ENCODE results near the gene LPP. TPM values are rescaled to one million over a fixed set of nuclear protein-coding genes. Genes with fewer than 3 reads are reported as not detected.

LPP gene
- total and polyA plus RNA-seq, 2 donors from 2014 or later: 6.7 to 233 TPM

GRCh38 chr3:188408831-188409230 lies 254.9 kb downstream of the LPP start:
- TF ChIP-seq, protein P1, sequence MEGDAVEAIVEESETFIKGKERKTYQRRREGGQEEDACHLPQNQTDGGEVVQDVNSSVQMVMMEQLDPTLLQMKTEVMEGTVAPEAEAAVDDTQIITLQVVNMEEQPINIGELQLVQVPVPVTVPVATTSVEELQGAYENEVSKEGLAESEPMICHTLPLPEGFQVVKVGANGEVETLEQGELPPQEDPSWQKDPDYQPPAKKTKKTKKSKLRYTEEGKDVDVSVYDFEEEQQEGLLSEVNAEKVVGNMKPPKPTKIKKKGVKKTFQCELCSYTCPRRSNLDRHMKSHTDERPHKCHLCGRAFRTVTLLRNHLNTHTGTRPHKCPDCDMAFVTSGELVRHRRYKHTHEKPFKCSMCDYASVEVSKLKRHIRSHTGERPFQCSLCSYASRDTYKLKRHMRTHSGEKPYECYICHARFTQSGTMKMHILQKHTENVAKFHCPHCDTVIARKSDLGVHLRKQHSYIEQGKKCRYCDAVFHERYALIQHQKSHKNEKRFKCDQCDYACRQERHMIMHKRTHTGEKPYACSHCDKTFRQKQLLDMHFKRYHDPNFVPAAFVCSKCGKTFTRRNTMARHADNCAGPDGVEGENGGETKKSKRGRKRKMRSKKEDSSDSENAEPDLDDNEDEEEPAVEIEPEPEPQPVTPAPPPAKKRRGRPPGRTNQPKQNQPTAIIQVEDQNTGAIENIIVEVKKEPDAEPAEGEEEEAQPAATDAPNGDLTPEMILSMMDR (IDR thresholded peaks at IDR 0.05; ENCODE audit: borderline replicate concordance, extremely low read depth, insufficient read depth): no peak
- Histone ChIP-seq H3K27me3 (ENCODE audit: control insufficient read depth, insufficient read depth, low read length) (no peaks in the 10 kb centered on the region), H3K4me3 (ENCODE audit: low read length in 3 of 3) (no peak overlapping the region), H3K4me1 (ENCODE audit: control insufficient read depth in 2 of 3, insufficient read depth in 2 of 3, low read depth in 1 of 3, low read length in 3 of 3) (no peaks in the 10 kb centered on the region), H3K9me3 (ENCODE audit: control insufficient read depth in 2 of 3, insufficient read depth in 1 of 3, low read length in 3 of 3) (no peaks in the 10 kb centered on the region), H3K9ac (ENCODE audit: low read length in 3 of 3) (no peak overlapping the region), H3K27ac (ENCODE audit: low read depth in 2 of 2, low read length in 2 of 2) (no peak overlapping the region), H3K36me3 (ENCODE audit: control insufficient read depth in 2 of 3, insufficient read depth in 3 of 3, low read length in 3 of 3) (peaks cover 2 to 8% (median 2%) of the 10 kb centered on the region in 3 donors)
- intact Hi-C loops (cut with DNase I): no loop called here
- DNase-seq: no peak
- no peak for FAIRE-seq

- intact Hi-C loops (cut with DNase I): no loop called here
- Histone ChIP-seq H3K36me3 (ENCODE audit: control insufficient read depth in 2 of 3, insufficient read depth in 3 of 3, low read length in 3 of 3) (peaks cover 0 to 2% (median 0%) of the 10 kb centered on the region in 3 donors), H3K9me3 (ENCODE audit: control insufficient read depth in 2 of 3, insufficient read depth in 1 of 3, low read length in 3 of 3) (no peaks in the 10 kb centered on the region), H3K27me3 (ENCODE audit: control insufficient read depth, insufficient read depth, low read length) (no peaks in the 10 kb centered on the region), H3K9ac (ENCODE audit: low read length in 3 of 3) (no peak overlapping the region), H3K4me3 (ENCODE audit: low read length in 3 of 3) (no peak overlapping the region), H3K4me1 (ENCODE audit: control insufficient read depth in 2 of 3, insufficient read depth in 2 of 3, low read depth in 1 of 3, low read length in 3 of 3) (no peaks in the 10 kb centered on the region), H3K27ac (ENCODE audit: low read depth in 2 of 2, low read length in 2 of 2) (no peak overlapping the region)
- TF ChIP-seq, protein P1 (IDR thresholded peaks at IDR 0.05; ENCODE audit: borderline replicate concordance, extremely low read depth, insufficient read depth): no peak
- DNase-seq (no peak), FAIRE-seq (no peak)
Observed at GRCh38 chr3:188411750-188412149, 257.8 kb downstream of the LPP start.

DNA sequence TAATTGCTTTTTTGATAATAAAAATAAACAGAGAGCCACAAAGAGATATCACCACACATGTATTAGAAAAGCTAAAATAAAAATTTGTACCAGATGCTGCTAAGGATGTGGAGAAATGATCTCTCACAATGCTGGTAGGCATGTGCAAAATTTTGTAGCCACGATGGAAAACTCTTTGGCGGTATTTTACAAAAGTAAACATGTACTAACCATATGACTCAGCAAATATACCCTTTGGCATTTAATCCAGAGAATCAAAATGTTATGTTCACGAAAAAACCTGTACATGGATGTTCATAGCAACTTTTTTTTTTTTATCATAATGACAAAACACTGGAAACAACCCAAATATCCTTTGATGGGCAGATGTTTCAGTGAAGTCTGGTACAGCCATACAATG lies 261.2 kb downstream of the LPP start:
- no peak for FAIRE-seq
- no peak overlapping the region for H3K9ac ChIP-seq (ENCODE audit: low read length in 3 of 3)
- no peaks in the 10 kb centered on the region for H3K9me3 ChIP-seq (ENCODE audit: control insufficient read depth in 2 of 3, insufficient read depth in 1 of 3, low read length in 3 of 3)
- H3K36me3 ChIP-seq (ENCODE audit: control insufficient read depth in 2 of 3, insufficient read depth in 3 of 3, low read length in 3 of 3): no peaks in the 10 kb centered on the region
- H3K4me3 ChIP-seq (ENCODE audit: low read length in 3 of 3): no peak overlapping the region
- intact Hi-C loops (cut with DNase I): no loop called here
- TF ChIP-seq, protein P1 (IDR thresholded peaks at IDR 0.05; ENCODE audit: borderline replicate concordance, extremely low read depth, insufficient read depth): no peak
- no peaks in the 10 kb centered on the region for H3K27me3 ChIP-seq (ENCODE audit: control insufficient read depth, insufficient read depth, low read length)
- no peak overlapping the region for H3K27ac ChIP-seq (ENCODE audit: low read depth in 2 of 2, low read length in 2 of 2)
- no peaks in the 10 kb centered on the region for H3K4me1 ChIP-seq (ENCODE audit: control insufficient read depth in 2 of 3, insufficient read depth in 2 of 3, low read depth in 1 of 3, low read length in 3 of 3)
- no peak for DNase-seq

- intact Hi-C loops (cut with DNase I): no loop called here
- DNase-seq (no peak), FAIRE-seq (no peak)
- H3K36me3 ChIP-seq (ENCODE audit: control insufficient read depth in 2 of 3, insufficient read depth in 3 of 3, low read length in 3 of 3): no peaks in the 10 kb centered on the region
- no peak overlapping the region for H3K4me3 ChIP-seq (ENCODE audit: low read length in 3 of 3)
- H3K27me3 ChIP-seq (ENCODE audit: control insufficient read depth, insufficient read depth, low read length): no peaks in the 10 kb centered on the region
- no peaks in the 10 kb centered on the region for H3K4me1 ChIP-seq (ENCODE audit: control insufficient read depth in 2 of 3, insufficient read depth in 2 of 3, low read depth in 1 of 3, low read length in 3 of 3)
- H3K9me3 ChIP-seq (ENCODE audit: control insufficient read depth in 2 of 3, insufficient read depth in 1 of 3, low read length in 3 of 3): no peaks in the 10 kb centered on the region
- H3K9ac ChIP-seq (ENCODE audit: low read length in 3 of 3): no peak overlapping the region
- TF ChIP-seq, protein P1 (IDR thresholded peaks at IDR 0.05; ENCODE audit: borderline replicate concordance, extremely low read depth, insufficient read depth): no peak
- no peak overlapping the region for H3K27ac ChIP-seq (ENCODE audit: low read depth in 2 of 2, low read length in 2 of 2)
Observed at GRCh38 chr3:188416041-188416440, 262.1 kb downstream of the LPP start.

All from kidney (tissue), 14 donors.